ENCODE data around the gene AMDHD2. TPM values are rescaled to one million over a fixed set of nuclear protein-coding genes. Genes with fewer than 3 reads are reported as not detected.
A peak's percentile ranks its signal among the peaks of the same experiment; 100 is the strongest.
"Not testable (repeated sequence)": the region's sequence is repeated elsewhere in the genome, so short reads cannot be mapped to it uniquely, and the experiment has no call there.

AMDHD2 gene
- total RNA-seq, 2 donors from 2014 or later, result 10.6 to 12.6 TPM

GRCh38 chr16:2560798-2561133 is 40.6 kb downstream of the AMDHD2 start:
- not testable (repeated sequence) for H3K9me3 ChIP-seq; DNase-seq (ENCODE audit: low spot score)

GRCh38 chr16:2567506-2567905 is 47.3 kb downstream of the AMDHD2 start:
- not testable (repeated sequence) for H3K4me1 ChIP-seq; H3K27me3 ChIP-seq; H3K36me3 ChIP-seq; DNase-seq (ENCODE audit: low spot score); H3K9me3 ChIP-seq; H3K4me3 ChIP-seq; H3K27ac ChIP-seq

More at GRCh38 chr16:2560798-2561133, 40.6 kb downstream of the AMDHD2 start:
- peak in 1 of 2 donors; percentile 48 for TF ChIP-seq CTCF (IDR thresholded peaks at IDR 0.05)
- not testable (repeated sequence) for H3K36me3 ChIP-seq, H3K27ac ChIP-seq, H3K4me3 ChIP-seq, H3K27me3 ChIP-seq, H3K4me1 ChIP-seq

- not testable (repeated sequence) for H3K27ac ChIP-seq; H3K4me3 ChIP-seq; H3K4me1 ChIP-seq; H3K9me3 ChIP-seq; H3K36me3 ChIP-seq; H3K27me3 ChIP-seq; DNase-seq (ENCODE audit: low spot score)
These were observed 48.4 kb downstream of the AMDHD2 start for GRCh38 chr16:2568573-2568972.

GRCh38 chr16:2572704-2573103 is 52.5 kb downstream of the AMDHD2 start:
- H3K4me1 ChIP-seq; H3K27ac ChIP-seq; DNase-seq (ENCODE audit: low spot score); H3K27me3 ChIP-seq; H3K36me3 ChIP-seq; H3K9me3 ChIP-seq; H3K4me3 ChIP-seq: not testable (repeated sequence)

- not testable (repeated sequence) for H3K4me1 ChIP-seq; H3K36me3 ChIP-seq; H3K9me3 ChIP-seq; H3K27ac ChIP-seq; H3K4me3 ChIP-seq; DNase-seq (ENCODE audit: low spot score); H3K27me3 ChIP-seq
These were observed 55.7 kb downstream of the AMDHD2 start for GRCh38 chr16:2575839-2576238.

- H3K9me3 ChIP-seq; H3K27me3 ChIP-seq; H3K4me1 ChIP-seq; H3K27ac ChIP-seq; DNase-seq (ENCODE audit: low spot score); H3K4me3 ChIP-seq; H3K36me3 ChIP-seq: not testable (repeated sequence)
These were observed 56.9 kb downstream of the AMDHD2 start for GRCh38 chr16:2577044-2577443.

- H3K27ac ChIP-seq; H3K9me3 ChIP-seq; H3K4me1 ChIP-seq; H3K4me3 ChIP-seq; H3K36me3 ChIP-seq; H3K27me3 ChIP-seq; DNase-seq (ENCODE audit: low spot score): not testable (repeated sequence)
These were observed 58.7 kb downstream of the AMDHD2 start for GRCh38 chr16:2578905-2579304.

GRCh38 chr16:2580143-2580542 is 60.0 kb downstream of the AMDHD2 start:
- H3K27ac ChIP-seq; H3K36me3 ChIP-seq; H3K4me3 ChIP-seq; DNase-seq (ENCODE audit: low spot score); H3K4me1 ChIP-seq; H3K27me3 ChIP-seq; H3K9me3 ChIP-seq: not testable (repeated sequence)

GRCh38 chr16:2580818-2581217 is 60.6 kb downstream of the AMDHD2 start:
- H3K36me3 ChIP-seq; H3K27me3 ChIP-seq; H3K27ac ChIP-seq; H3K4me3 ChIP-seq; DNase-seq (ENCODE audit: low spot score); H3K9me3 ChIP-seq: not testable (repeated sequence)
- H3K4me1 ChIP-seq, result peaks cover 0 to 12% of the 10 kb centered on the region in 2 donors

MicroRNA genes within 50 kb of the gene (microRNA counts, 767-probe panel; counts per million panel counts)
- microRNA hsa-miR-3178, result 0 to 31.0 counts per million in 2 donors

Small RNA genes lying within 50 kb of the gene (microRNA-seq; reads per million reads assigned to microRNA genes)
- gene MIR3178 (ENCODE audit: borderline number of aligned reads in 2 of 2, borderline replicate concordance in 1 of 2), result 0 reads per million in 2 donors

Other genes with a start within 250 kb of the AMDHD2 start
- 10 to 100 TPM in 1 of 2 donors, 1 to 10 TPM in 1; 7.5 to 10.1 TPM for gene ABCA3, start 179.6 kb upstream of the AMDHD2 start, total RNA-seq
- gene CCNF, start 90.9 kb upstream of the AMDHD2 start, total RNA-seq, result 1 to 10 TPM; 1.4 to 1.7 TPM
- 1 to 10 TPM in 1 of 2 donors, under 1 TPM in 1; 0.63 to 4.1 TPM for gene TEDC2, start 60.3 kb upstream of the AMDHD2 start, total RNA-seq
- under 1 TPM; 0.22 to 0.51 TPM for gene NTN3, start 49.1 kb upstream of the AMDHD2 start, total RNA-seq
- 10 to 100 TPM in 1 of 2 donors, 1 to 10 TPM in 1; 9.6 to 10.5 TPM for gene TBC1D24, start 45.2 kb upstream of the AMDHD2 start, total RNA-seq
- gene ATP6V0C, start 6.4 kb upstream of the AMDHD2 start, total RNA-seq, result 100 to 1,000 TPM in 1 of 2 donors, 10 to 100 TPM in 1; 63.7 to 107 TPM
- 1 to 10 TPM in 1 of 2 donors, not detected in 1; 1.5 TPM for gene CEMP1, start 11.0 kb downstream of the AMDHD2 start, total RNA-seq
- 10 to 100 TPM; 25.0 to 29.5 TPM for gene PDPK1, start 17.6 kb downstream of the AMDHD2 start, total RNA-seq
- gene KCTD5, start 162.2 kb downstream of the AMDHD2 start, total RNA-seq, result 10 to 100 TPM; 12.5 to 15.6 TPM
- under 1 TPM in 1 of 2 donors, not detected in 1; 0.51 TPM for gene PRSS27, start 199.9 kb downstream of the AMDHD2 start, total RNA-seq
- gene SRRM2, start 232.3 kb downstream of the AMDHD2 start, total RNA-seq, result 100 to 1,000 TPM; 118 to 174 TPM